Vagina (tissue), 2 donors: ENCODE measurements around the gene AMOTL1.

Experiments used
- POLR2A ChIP-seq, 2 donors: fragments of 450-650 bp; IDR thresholded peaks; one replicate each; pipeline ENCODE4 v1.6.1; 2017; ENCODE audit warnings: antibody characterized with exemption in 2 of 2, mild to moderate bottlenecking in 2 of 2, moderate library complexity in 2 of 2
- POLR2AphosphoS5 ChIP-seq, 2 donors: sonication (generic); formaldehyde crosslinking; IDR thresholded peaks; one replicate each; pipeline ENCODE4 v1.9.0; 2017; ENCODE audit warnings: antibody characterized with exemption in 2 of 2, mild to moderate bottlenecking in 2 of 2, low read depth in 1 of 2; ENCODE audit not compliant: insufficient read depth in 1 of 2
- TF ChIP-seq, protein P1 (sequence below), 3 experiments: fragments of 450-650 bp in 2 of 3; fragments of 200-600 bp in 1 of 3; sonication (generic) in 1 of 3; IDR thresholded peaks; one replicate each; pipeline ENCODE4 v1.5.1; 2017 to 2019; ENCODE audit warnings: antibody characterized with exemption in 3 of 3, mild to moderate bottlenecking in 2 of 3, moderate library complexity in 2 of 3

GRCh38 chr11:94923004-94923334 lies 154.8 kb downstream of the AMOTL1 start:
- TF ChIP-seq POLR2AphosphoS5 (IDR thresholded peaks at IDR 0.05; ENCODE audit: insufficient read depth in 1 of 2, low read depth in 1 of 2) (no peak), POLR2A (IDR thresholded peaks at IDR 0.05) (no peak)
- TF ChIP-seq, protein P1, sequence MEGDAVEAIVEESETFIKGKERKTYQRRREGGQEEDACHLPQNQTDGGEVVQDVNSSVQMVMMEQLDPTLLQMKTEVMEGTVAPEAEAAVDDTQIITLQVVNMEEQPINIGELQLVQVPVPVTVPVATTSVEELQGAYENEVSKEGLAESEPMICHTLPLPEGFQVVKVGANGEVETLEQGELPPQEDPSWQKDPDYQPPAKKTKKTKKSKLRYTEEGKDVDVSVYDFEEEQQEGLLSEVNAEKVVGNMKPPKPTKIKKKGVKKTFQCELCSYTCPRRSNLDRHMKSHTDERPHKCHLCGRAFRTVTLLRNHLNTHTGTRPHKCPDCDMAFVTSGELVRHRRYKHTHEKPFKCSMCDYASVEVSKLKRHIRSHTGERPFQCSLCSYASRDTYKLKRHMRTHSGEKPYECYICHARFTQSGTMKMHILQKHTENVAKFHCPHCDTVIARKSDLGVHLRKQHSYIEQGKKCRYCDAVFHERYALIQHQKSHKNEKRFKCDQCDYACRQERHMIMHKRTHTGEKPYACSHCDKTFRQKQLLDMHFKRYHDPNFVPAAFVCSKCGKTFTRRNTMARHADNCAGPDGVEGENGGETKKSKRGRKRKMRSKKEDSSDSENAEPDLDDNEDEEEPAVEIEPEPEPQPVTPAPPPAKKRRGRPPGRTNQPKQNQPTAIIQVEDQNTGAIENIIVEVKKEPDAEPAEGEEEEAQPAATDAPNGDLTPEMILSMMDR (IDR thresholded peaks at IDR 0.05) = no peak
